Esophagus squamous epithelium (tissue), 5 donors: Measurements from ENCODE around the gene PRDM4. TPM values are rescaled to one million over a fixed set of nuclear protein-coding genes. Genes with fewer than 3 reads are reported as not detected.

Experiments
- DNase-seq: peaks from one replicate; lab custom pipeline; 2025; lab: John Stamatoyannopoulos, UW
- H3K27ac ChIP-seq, 4 donors: fragments of 200-600 bp; sonication (generic); one replicate each; pipeline ENCODE4 v1.5.1; 2016 to 2019; ENCODE audit warnings: mild to moderate bottlenecking in 1 of 4
- H3K27me3 ChIP-seq, 4 donors: fragments of 200-600 bp; sonication (generic); 1 replicate in 3 of 4; 2 replicates in 1 of 4; pipeline versions ENCODE4 v1.5.1 to v1.6.0; 2017 to 2021; ENCODE audit warnings: antibody characterized with exemption in 1 of 4
- H3K36me3 ChIP-seq, 3 donors: fragments of 200-600 bp; sonication (generic); one replicate each; pipeline ENCODE4 v1.5.1; 2016 to 2019
- H3K4me1 ChIP-seq, 3 donors: fragments of 200-600 bp; sonication (generic); one replicate each; pipeline ENCODE4 v1.5.1; 2017 to 2019
- H3K4me3 ChIP-seq, 4 donors: fragments of 200-600 bp; sonication (generic); 1 replicate in 3 of 4; 2 replicates in 1 of 4; pipeline ENCODE4 v1.5.1; 2016 to 2019; ENCODE audit warnings: mild to moderate bottlenecking in 2 of 4, moderate library complexity in 1 of 4
- H3K9me3 ChIP-seq, 3 donors: fragments of 200-600 bp; sonication (generic); one replicate each; pipeline ENCODE4 v1.5.1; 2016 to 2019
- CTCF ChIP-seq, 6 experiments: fragments of 450-650 bp in 4 of 6; fragments of 200-600 bp in 2 of 6; sonication (generic) in 2 of 6; IDR thresholded peaks; one replicate each; pipeline ENCODE4 v1.5.1; 2016 to 2019; ENCODE audit warnings: antibody characterized with exemption in 6 of 6, mild to moderate bottlenecking in 4 of 6, moderate library complexity in 4 of 6
- POLR2A ChIP-seq, 4 donors: fragments of 450-650 bp; IDR thresholded peaks; one replicate each; pipeline ENCODE4 v1.6.1; 2017; ENCODE audit warnings: antibody characterized with exemption in 4 of 4, mild to moderate bottlenecking in 4 of 4, moderate library complexity in 3 of 4
- WGBS, 2 donors: methylation state at CpG; one replicate each; pipeline ENCODE4 v1.1.5; 2018; 5-methylcytosine and 5-hydroxymethylcytosine counted together
- intact Hi-C: fragments of 100-400 bp; cut with DNase I; formaldehyde crosslinking; loops from one replicate; pipeline ENCODE4 v1.15.0; 2022
- total RNA-seq, 4 donors: library from RNA; depleted of rRNA; stranded (reverse); fragments of >200 nt; gene quantifications; one replicate each; pipeline ENCODE4 v1.1.0, GENCODE V29; 2016
- donor health status: DM: yes; HTN: yes; CAD: no.

Gene PRDM4
- total RNA-seq, 4 donors from 2014 or later, result 11.4 to 24.8 (median 22.9) TPM

- no peaks in the 10 kb centered on the region for H3K9me3 ChIP-seq
- no peaks in the 10 kb centered on the region for H3K36me3 ChIP-seq
- no peak for DNase-seq
- intact Hi-C loops, result no loop called here
- no peaks in the 10 kb centered on the region for H3K4me1 ChIP-seq
- H3K27me3 ChIP-seq, result peaks cover 0 to 19% (median 0%) of the 10 kb centered on the region in 4 donors
- 88% methylated on average over 2 of the region's 2 CpGs for WGBS, 2 donors
- no peak overlapping the region for H3K27ac ChIP-seq
- no peak overlapping the region for H3K4me3 ChIP-seq
- TF ChIP-seq POLR2A (IDR thresholded peaks at IDR 0.05), result no peak
- TF ChIP-seq CTCF (IDR thresholded peaks at IDR 0.05), result no peak
These were observed 27.3 kb upstream of the PRDM4 start for GRCh38 chr12:107788281-107788680.

- H3K4me1 ChIP-seq, result peaks cover 0 to 1% (median 0%) of the 10 kb centered on the region in 3 donors
- WGBS, 2 donors, result 66 to 80% methylated on average over 6 of the region's 6 CpGs
- H3K36me3 ChIP-seq, result no peaks in the 10 kb centered on the region
- no peak for TF ChIP-seq CTCF (IDR thresholded peaks at IDR 0.05)
- no peak for TF ChIP-seq POLR2A (IDR thresholded peaks at IDR 0.05)
- H3K27ac ChIP-seq, result no peak overlapping the region
- H3K27me3 ChIP-seq, result peaks cover 0 to 5% (median 0%) of the 10 kb centered on the region in 4 donors
- no peak overlapping the region for H3K4me3 ChIP-seq
- intact Hi-C loops, result no loop called here
- DNase-seq, result no peak
- no peaks in the 10 kb centered on the region for H3K9me3 ChIP-seq
These were observed 22.8 kb upstream of the PRDM4 start for GRCh38 chr12:107783406-107784376.

- H3K27ac ChIP-seq, result no peak overlapping the region
- peaks cover 0 to 14% (median 6%) of the 10 kb centered on the region in 3 donors for H3K4me1 ChIP-seq
- H3K4me3 ChIP-seq, result no peak overlapping the region
- intact Hi-C loops, result no loop called here
- WGBS, 2 donors, result 70 to 73% methylated on average over 2 of the region's 2 CpGs
- no peak for DNase-seq
- H3K27me3 ChIP-seq, result peaks cover 0 to 20% (median 0%) of the 10 kb centered on the region in 4 donors
- no peaks in the 10 kb centered on the region for H3K36me3 ChIP-seq
- no peaks in the 10 kb centered on the region for H3K9me3 ChIP-seq
- TF ChIP-seq CTCF (IDR thresholded peaks at IDR 0.05) (no peak), POLR2A (IDR thresholded peaks at IDR 0.05) (no peak)
These were observed 21.1 kb upstream of the PRDM4 start for GRCh38 chr12:107782067-107782466.

GRCh38 chr12:107780298-107780697 is 19.4 kb upstream of the PRDM4 start:
- Histone ChIP-seq H3K4me1 (peaks cover 5 to 24% (median 10%) of the 10 kb centered on the region in 3 donors), H3K36me3 (no peaks in the 10 kb centered on the region), H3K4me3 (no peak overlapping the region), H3K9me3 (no peaks in the 10 kb centered on the region), H3K27ac (no peak overlapping the region), H3K27me3 (peaks cover 0 to 38% (median 2%) of the 10 kb centered on the region in 4 donors)
- intact Hi-C loops, result no loop called here
- WGBS, 2 donors, result 73 to 91% methylated on average over 1 of the region's 1 CpG
- DNase-seq, result no peak
- TF ChIP-seq POLR2A (IDR thresholded peaks at IDR 0.05) (no peak), CTCF (IDR thresholded peaks at IDR 0.05) (no peak)
